ENCODE results near the gene IFT122. TPM values are rescaled to one million over a fixed set of nuclear protein-coding genes. Genes with fewer than 3 reads are reported as not detected.

Gene IFT122
- total RNA-seq, 4 donors from 2014 or later = 9.5 to 47.6 (median 24.5) TPM

- WGBS = 87% methylated on average over 5 of the region's 5 CpGs
- no peak overlapping the region for H3K4me3 ChIP-seq
- no peaks in the 10 kb centered on the region for H3K27me3 ChIP-seq
- no peak for DNase-seq (ENCODE audit: low spot score in 2 of 2)
- H3K36me3 ChIP-seq = peaks cover 52% of the 10 kb centered on the region
- H3K4me1 ChIP-seq = peaks cover 5% of the 10 kb centered on the region
- H3K9me3 ChIP-seq = no peaks in the 10 kb centered on the region
- TF ChIP-seq POLR2A (IDR thresholded peaks at IDR 0.05) = no peak
- no peak for TF ChIP-seq EP300 (IDR thresholded peaks at IDR 0.05)
- TF ChIP-seq, protein P1, sequence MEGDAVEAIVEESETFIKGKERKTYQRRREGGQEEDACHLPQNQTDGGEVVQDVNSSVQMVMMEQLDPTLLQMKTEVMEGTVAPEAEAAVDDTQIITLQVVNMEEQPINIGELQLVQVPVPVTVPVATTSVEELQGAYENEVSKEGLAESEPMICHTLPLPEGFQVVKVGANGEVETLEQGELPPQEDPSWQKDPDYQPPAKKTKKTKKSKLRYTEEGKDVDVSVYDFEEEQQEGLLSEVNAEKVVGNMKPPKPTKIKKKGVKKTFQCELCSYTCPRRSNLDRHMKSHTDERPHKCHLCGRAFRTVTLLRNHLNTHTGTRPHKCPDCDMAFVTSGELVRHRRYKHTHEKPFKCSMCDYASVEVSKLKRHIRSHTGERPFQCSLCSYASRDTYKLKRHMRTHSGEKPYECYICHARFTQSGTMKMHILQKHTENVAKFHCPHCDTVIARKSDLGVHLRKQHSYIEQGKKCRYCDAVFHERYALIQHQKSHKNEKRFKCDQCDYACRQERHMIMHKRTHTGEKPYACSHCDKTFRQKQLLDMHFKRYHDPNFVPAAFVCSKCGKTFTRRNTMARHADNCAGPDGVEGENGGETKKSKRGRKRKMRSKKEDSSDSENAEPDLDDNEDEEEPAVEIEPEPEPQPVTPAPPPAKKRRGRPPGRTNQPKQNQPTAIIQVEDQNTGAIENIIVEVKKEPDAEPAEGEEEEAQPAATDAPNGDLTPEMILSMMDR (IDR thresholded peaks at IDR 0.05) = no peak
- no peak for TF ChIP-seq POLR2AphosphoS5 (IDR thresholded peaks at IDR 0.05)
- H3K27ac ChIP-seq = no peak overlapping the region
Measured at GRCh38 chr3:129500334-129500658, 60.3 kb downstream of the IFT122 start.

DNA sequence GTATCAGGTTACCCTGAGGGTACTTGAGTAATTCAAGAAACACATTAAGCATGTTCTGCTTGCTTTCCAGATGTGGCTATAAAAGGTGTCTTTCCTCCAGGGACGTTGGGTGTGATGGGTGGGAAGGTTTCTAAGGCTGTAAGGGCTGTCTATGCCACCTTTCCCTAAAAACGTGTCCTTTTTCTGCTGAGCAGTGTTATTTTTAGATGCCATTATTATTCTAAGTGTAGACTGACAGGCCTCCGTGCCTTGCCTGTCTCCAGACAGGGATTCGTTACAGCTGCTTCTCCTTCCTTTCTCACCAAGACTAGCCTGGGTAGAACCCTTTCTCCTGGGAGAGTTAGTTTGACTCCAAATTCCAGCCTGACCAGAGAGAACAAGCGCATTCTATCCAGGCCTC is 61.6 kb downstream of the IFT122 start:
- DNase-seq (ENCODE audit: low spot score in 2 of 2) = no peak
- Histone ChIP-seq H3K4me1 (peaks cover 5% of the 10 kb centered on the region), H3K9me3 (no peaks in the 10 kb centered on the region), H3K4me3 (no peak overlapping the region), H3K36me3 (peaks cover 55% of the 10 kb centered on the region), H3K27ac (no peak overlapping the region), H3K27me3 (no peaks in the 10 kb centered on the region)
- TF ChIP-seq, protein P1 (IDR thresholded peaks at IDR 0.05) = no peak
- TF ChIP-seq POLR2AphosphoS5 (IDR thresholded peaks at IDR 0.05) = no peak
- TF ChIP-seq POLR2A (IDR thresholded peaks at IDR 0.05) = no peak
- no peak for TF ChIP-seq EP300 (IDR thresholded peaks at IDR 0.05)
- 57% methylated on average over 5 of the region's 5 CpGs for WGBS

- Histone ChIP-seq H3K4me3 (no peak overlapping the region), H3K36me3 (peaks cover 54% of the 10 kb centered on the region), H3K4me1 (peaks cover 5% of the 10 kb centered on the region), H3K27ac (no peak overlapping the region), H3K9me3 (no peaks in the 10 kb centered on the region), H3K27me3 (no peaks in the 10 kb centered on the region)
- TF ChIP-seq POLR2A (IDR thresholded peaks at IDR 0.05) = no peak
- no peak for TF ChIP-seq POLR2AphosphoS5 (IDR thresholded peaks at IDR 0.05)
- TF ChIP-seq, protein P1 (IDR thresholded peaks at IDR 0.05) = no peak
- TF ChIP-seq EP300 (IDR thresholded peaks at IDR 0.05) = no peak
- DNase-seq (ENCODE audit: low spot score in 2 of 2) = no peak
- 89% methylated on average over 11 of the region's 18 CpGs for WGBS
Measured at GRCh38 chr3:129502641-129503408, 62.8 kb downstream of the IFT122 start.

DNA sequence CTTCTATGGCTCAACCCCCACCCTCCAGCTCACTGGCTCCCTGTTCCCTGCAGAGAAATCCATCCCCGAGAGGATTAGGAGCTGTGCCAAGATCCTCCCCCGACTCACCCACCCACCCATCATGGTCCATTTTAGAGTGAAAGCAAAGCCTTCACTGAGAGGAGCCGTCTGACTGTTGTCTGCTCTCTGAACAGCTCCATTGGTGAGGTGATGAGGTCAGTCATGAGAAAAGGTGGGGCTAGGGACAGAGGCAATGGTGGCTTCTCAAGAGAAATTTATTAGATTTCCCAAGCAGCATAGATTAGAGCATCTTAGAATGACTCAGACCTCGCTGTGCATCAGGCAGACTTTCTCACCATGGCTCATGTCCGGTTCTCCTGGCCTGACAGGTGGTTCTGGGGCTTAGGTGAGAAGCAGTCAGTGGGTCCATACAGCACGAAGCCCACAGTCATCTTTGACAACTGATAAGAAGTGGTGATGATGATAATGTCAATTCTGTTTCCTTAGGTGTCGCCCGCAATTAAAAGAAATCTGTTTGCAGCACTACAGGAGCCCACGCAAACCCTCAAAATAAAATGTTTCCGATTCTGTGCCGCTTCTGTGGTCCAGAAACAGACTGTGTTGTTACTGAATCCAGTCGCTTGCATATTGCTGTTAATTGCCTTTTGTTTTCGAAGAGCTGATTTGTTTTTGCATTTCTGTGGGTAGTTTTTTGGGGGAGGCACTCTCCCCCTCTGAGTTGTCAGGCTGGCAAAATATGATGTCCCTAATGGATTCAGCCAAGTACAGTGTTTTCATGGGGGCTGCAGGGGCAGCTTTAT is 63.7 kb downstream of the IFT122 start:
- no peak overlapping the region for H3K27ac ChIP-seq
- H3K27me3 ChIP-seq = no peaks in the 10 kb centered on the region
- H3K36me3 ChIP-seq = peaks cover 54% of the 10 kb centered on the region
- H3K9me3 ChIP-seq = no peaks in the 10 kb centered on the region
- WGBS = 90% methylated on average over 13 of the region's 13 CpGs
- no peak overlapping the region for H3K4me3 ChIP-seq
- H3K4me1 ChIP-seq = peaks cover 3% of the 10 kb centered on the region
- TF ChIP-seq, protein P1 (IDR thresholded peaks at IDR 0.05) = no peak
- no peak for TF ChIP-seq POLR2A (IDR thresholded peaks at IDR 0.05)
- TF ChIP-seq EP300 (IDR thresholded peaks at IDR 0.05) = no peak
- DNase-seq (ENCODE audit: low spot score in 2 of 2) = no peak

DNA sequence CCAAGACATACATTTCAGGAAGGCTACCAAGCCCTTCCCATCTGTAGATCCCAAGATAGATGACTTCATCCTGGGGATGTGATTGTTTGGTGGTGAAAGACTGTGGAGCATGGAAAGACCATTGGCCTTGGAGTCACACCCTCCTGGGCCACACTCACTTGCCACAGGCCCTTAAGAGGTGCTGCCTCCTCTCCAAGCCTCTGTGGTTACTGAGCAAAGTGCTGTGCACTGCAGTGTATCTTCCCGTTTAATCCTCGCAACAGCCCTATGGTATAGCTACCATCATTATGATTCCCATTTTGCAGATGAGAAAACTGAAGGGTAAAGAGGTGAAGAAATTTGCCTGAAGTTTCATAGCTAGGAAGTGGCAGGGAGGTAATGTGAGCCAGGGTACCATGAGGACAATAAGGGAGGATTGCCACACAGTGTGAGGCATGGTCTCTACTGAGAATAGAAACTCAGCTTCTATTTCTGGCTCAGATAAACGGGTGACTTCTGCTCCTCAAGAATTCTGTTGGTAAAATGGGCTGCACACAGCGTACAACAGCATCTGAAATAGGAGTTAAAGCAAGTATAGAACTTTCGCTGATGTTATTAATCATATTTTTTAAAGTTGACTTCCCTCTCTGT is 64.6 kb downstream of the IFT122 start:
- Histone ChIP-seq H3K4me1 (peaks cover 3% of the 10 kb centered on the region), H3K27me3 (no peaks in the 10 kb centered on the region), H3K4me3 (no peak overlapping the region), H3K36me3 (peaks cover 54% of the 10 kb centered on the region), H3K9me3 (no peaks in the 10 kb centered on the region), H3K27ac (no peak overlapping the region)
- no peak for TF ChIP-seq POLR2A (IDR thresholded peaks at IDR 0.05)
- TF ChIP-seq, protein P1 (IDR thresholded peaks at IDR 0.05) = no peak
- no peak for TF ChIP-seq EP300 (IDR thresholded peaks at IDR 0.05)
- no peak for TF ChIP-seq POLR2AphosphoS5 (IDR thresholded peaks at IDR 0.05)
- 76% methylated on average over 5 of the region's 5 CpGs for WGBS
- no peak for DNase-seq (ENCODE audit: low spot score in 2 of 2)
